Measurements from ENCODE around the gene RPIA. TPM values are rescaled to one million over a fixed set of nuclear protein-coding genes. Genes with fewer than 3 reads are reported as not detected.

Gene RPIA
- total and polyA plus RNA-seq, 2 of the 4 experiments (the other 2 are of a cell fraction), result 4.1 to 8.6 TPM

- H3K9me1 ChIP-seq (ENCODE audit: insufficient read depth, low read length), result no peaks in the 10 kb centered on the region
- H2AK5ac ChIP-seq (ENCODE audit: low read depth, low read length), result no peak overlapping the region
- H3K36me3 ChIP-seq (ENCODE audit: control insufficient read depth, insufficient read depth, low read length), result no peaks in the 10 kb centered on the region
- TF ChIP-seq, protein P1, sequence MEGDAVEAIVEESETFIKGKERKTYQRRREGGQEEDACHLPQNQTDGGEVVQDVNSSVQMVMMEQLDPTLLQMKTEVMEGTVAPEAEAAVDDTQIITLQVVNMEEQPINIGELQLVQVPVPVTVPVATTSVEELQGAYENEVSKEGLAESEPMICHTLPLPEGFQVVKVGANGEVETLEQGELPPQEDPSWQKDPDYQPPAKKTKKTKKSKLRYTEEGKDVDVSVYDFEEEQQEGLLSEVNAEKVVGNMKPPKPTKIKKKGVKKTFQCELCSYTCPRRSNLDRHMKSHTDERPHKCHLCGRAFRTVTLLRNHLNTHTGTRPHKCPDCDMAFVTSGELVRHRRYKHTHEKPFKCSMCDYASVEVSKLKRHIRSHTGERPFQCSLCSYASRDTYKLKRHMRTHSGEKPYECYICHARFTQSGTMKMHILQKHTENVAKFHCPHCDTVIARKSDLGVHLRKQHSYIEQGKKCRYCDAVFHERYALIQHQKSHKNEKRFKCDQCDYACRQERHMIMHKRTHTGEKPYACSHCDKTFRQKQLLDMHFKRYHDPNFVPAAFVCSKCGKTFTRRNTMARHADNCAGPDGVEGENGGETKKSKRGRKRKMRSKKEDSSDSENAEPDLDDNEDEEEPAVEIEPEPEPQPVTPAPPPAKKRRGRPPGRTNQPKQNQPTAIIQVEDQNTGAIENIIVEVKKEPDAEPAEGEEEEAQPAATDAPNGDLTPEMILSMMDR (conservative IDR thresholded peaks at IDR 0.05; ENCODE audit: low read depth, low read length), result no peak
- CTCF ChIA-PET, result no interaction called here
- DNase-seq (no peak), ATAC-seq (ENCODE audit: low read depth) (no peak)
- no peak overlapping the region for H3K18ac ChIP-seq (ENCODE audit: low read depth, low read length)
- H2AFZ ChIP-seq (replicated peaks; ENCODE audit: low read length, poor library complexity), result no peak overlapping the region
- H3K4me1 ChIP-seq (ENCODE audit: control insufficient read depth, insufficient read depth, low read length), result 0 out of 2 replicates have a peak, but pooled peaks cover 2% of the 10 kb centered on the region
- POLR2A ChIA-PET (ENCODE audit: unreplicated experiment), result no interaction called here
- no peak overlapping the region for H3K9ac ChIP-seq (ENCODE audit: low read depth, low read length)
- H4K20me1 ChIP-seq (ENCODE audit: insufficient read depth, low read length), result no peaks in the 10 kb centered on the region
- H3K27ac ChIP-seq (ENCODE audit: insufficient read depth, low read length), result no peak overlapping the region
- no TSS peak for BruUV-seq (replicated peaks)
- H3K4me2 ChIP-seq (ENCODE audit: low read depth, low read length), result no peak overlapping the region
- H3K23ac ChIP-seq (ENCODE audit: low read depth, low read length), result no peak overlapping the region
- no peak overlapping the region for H2BK120ac ChIP-seq (ENCODE audit: low read depth, low read length)
- no CpG with 5 or more reads among the region's 1 CpG for WGBS, 2 experiments (ENCODE audit: extremely low coverage in 2 of 2, insufficient read length in 1 of 2)
- no peaks in the 10 kb centered on the region for H3K9me3 ChIP-seq (ENCODE audit: control insufficient read depth, insufficient read depth, low read length)
- H2AK9ac ChIP-seq (replicated peaks; ENCODE audit: low read depth, low read length, poor library complexity), result no peak overlapping the region
- no peak overlapping the region for H3K14ac ChIP-seq (replicated peaks; ENCODE audit: low read depth, low read length)
- H4K8ac ChIP-seq (ENCODE audit: low read depth in 2 of 2, low read length in 2 of 2), result no peak overlapping the region
- dilution Hi-C loops (cut with HindIII; ENCODE audit: low sequenced_read_pairs, unreplicated experiment) (no loop called here), in situ Hi-C loops (cut with MboI; ENCODE audit: low sequenced_read_pairs) (loop anchor here (25.0 kb wide), 2 partner anchors 464 to 589 kb away; partner anchors contain the start of genes KRCC1 and SMYD1), intact Hi-C loops (cut with micrococcal nuclease) (no loop called here)
- no peaks in the 10 kb centered on the region for H3K79me1 ChIP-seq (ENCODE audit: low read depth in 1 of 2, low read length in 2 of 2)
- H3K4me3 ChIP-seq (ENCODE audit: insufficient read depth, low read depth, low read length), result no peak overlapping the region
- H2BK20ac ChIP-seq (ENCODE audit: low read depth, low read length), result no peak overlapping the region
- H2BK5ac ChIP-seq (ENCODE audit: low read depth, low read length, poor library complexity, severe bottlenecking), result no peak overlapping the region
- no peak overlapping the region for H4K91ac ChIP-seq (ENCODE audit: insufficient read depth, low read depth, low read length)
- H3K4ac ChIP-seq (ENCODE audit: low read depth, low read length), result no peak overlapping the region
- no peak overlapping the region for H4K5ac ChIP-seq (ENCODE audit: low read depth, low read length)
- H2BK15ac ChIP-seq (ENCODE audit: low read depth, low read length), result no peak overlapping the region
- no peaks in the 10 kb centered on the region for H3K27me3 ChIP-seq (ENCODE audit: control insufficient read depth, insufficient read depth, low read length)
- no peak overlapping the region for H3K56ac ChIP-seq (ENCODE audit: extremely low read depth, insufficient read depth, low read length)
These were observed 39.8 kb upstream of the RPIA start for GRCh38 chr2:88651646-88652045.
